GM12878 (cell line): ENCODE measurements around the gene SDCCAG8. TPM values are rescaled to one million over a fixed set of nuclear protein-coding genes. Genes with fewer than 3 reads are reported as not detected.

ENCODE experiments used
- ATAC-seq: fragments of 200-7000 bp; cut with Tn5 transposase; 3 replicates; pipeline ENCODE4 v1.9.1; 2020; ENCODE audit warnings: mild to moderate bottlenecking, moderate library complexity
- BruUV-seq: library from RNA; stranded (reverse); fragments of 400-500 nt; replicated peaks from 2 replicates; lab custom pipeline; 2021; lab: Mats Ljungman, UMichigan
- CTCF ChIA-PET: fragments of 300-600 bp; sonication (Branson Sonifier 250); formaldehyde crosslinking; extraction: SDS; loops from one replicate; lab custom pipeline; 2021; ENCODE audit warnings: inconsistent platforms; lab: Yijun Ruan, JAX
- POLR2A ChIA-PET: fragments of 350-600 bp; formaldehyde crosslinking; extraction: SDS; loops from one replicate; lab custom pipeline; 2021; ENCODE audit warnings: inconsistent platforms; lab: Charles Lee
- RAD21 ChIA-PET: fragments of 300-600 bp; sonication (Branson Sonifier 250); formaldehyde crosslinking; loops from one replicate; lab custom pipeline; 2023; ENCODE audit warnings: antibody characterized with exemption; ENCODE audit not compliant: unreplicated experiment; lab: Charles Lee
- SMC1A ChIA-PET: fragments of 300-600 bp; sonication (Branson Sonifier 250); formaldehyde crosslinking; loops from one replicate; lab custom pipeline; 2023; ENCODE audit not compliant: unreplicated experiment, uncharacterized antibody; lab: Charles Lee
- DNase-seq: peaks from one replicate; pipeline ENCODE4 v3.0.0-alpha.2; 2011; ENCODE audit warnings: low read depth, low spot score
- FAIRE-seq: peaks from 3 replicates; lab custom pipeline; 2011; peaks lifted over from hg19 to GRCh38; lab: Jason Lieb, UNC
- H2AFZ ChIP-seq: 2 replicates; pipeline ENCODE4 v1.6.0; 2011; ENCODE audit warnings: low read depth, low read length, control low read depth; ENCODE audit not compliant: control insufficient read depth
- H3K27ac ChIP-seq: 2 replicates; pipeline ENCODE4 v1.5.1; 2011; ENCODE audit warnings: control low read depth; ENCODE audit not compliant: control insufficient read depth, insufficient read depth
- H3K27me3 ChIP-seq, 2 experiments: replicated peaks in 1 of 2; 2 replicates each; pipeline versions ENCODE4 v1.6.0 to v1.6.1; 2011; ENCODE audit warnings: low read length in 1 of 2; ENCODE audit not compliant: control insufficient read depth in 2 of 2, insufficient read depth in 2 of 2
- H3K36me3 ChIP-seq, 2 experiments: 2 replicates each; pipeline ENCODE4 v1.5.1; 2011; ENCODE audit warnings: low read length in 1 of 2; ENCODE audit not compliant: control insufficient read depth in 2 of 2, insufficient read depth in 2 of 2
- H3K4me1 ChIP-seq: 2 replicates; pipeline ENCODE4 v1.6.1; 2011; ENCODE audit warnings: mild to moderate bottlenecking, low read length, moderate library complexity, mixed read lengths; ENCODE audit not compliant: control insufficient read depth, insufficient read depth
- H3K4me2 ChIP-seq: 2 replicates; pipeline ENCODE4 v1.6.0; 2011; ENCODE audit warnings: control low read depth; ENCODE audit not compliant: control insufficient read depth, insufficient read depth
- H3K4me3 ChIP-seq: fragments of 200-600 bp; sonication (generic); 2 replicates; pipeline ENCODE4 v1.5.1; 2016
- H3K79me2 ChIP-seq: 2 replicates; pipeline ENCODE4 v1.6.0; 2011; ENCODE audit warnings: low read length; ENCODE audit not compliant: control insufficient read depth, insufficient read depth
- H3K9ac ChIP-seq: 2 replicates; pipeline ENCODE4 v1.8.0; 2011; ENCODE audit warnings: low read length, control low read depth, mixed read lengths; ENCODE audit not compliant: control insufficient read depth, insufficient read depth
- H3K9me3 ChIP-seq: replicated peaks from 3 replicates; pipeline ENCODE4 v1.5.1; 2011; ENCODE audit warnings: mild to moderate bottlenecking, low read length; ENCODE audit not compliant: control insufficient read depth, insufficient read depth
- H4K20me1 ChIP-seq: 2 replicates; pipeline ENCODE4 v1.6.0; 2011; ENCODE audit not compliant: control insufficient read depth, insufficient read depth
- HSF1 ChIP-seq: fragments of 150-350 bp; IDR thresholded peaks from 2 replicates; pipeline ENCODE4 v1.6.1; 2014; ENCODE audit warnings: mild to moderate bottlenecking, low read depth, low read length
- IRF3 ChIP-seq: fragments of 450-650 bp; IDR thresholded peaks from 2 replicates; pipeline ENCODE4 v1.6.1; 2014; ENCODE audit warnings: mild to moderate bottlenecking
- KLF5 ChIP-seq: fragments of 450-650 bp; IDR thresholded peaks from 2 replicates; pipeline ENCODE4 v1.6.1; 2014; ENCODE audit warnings: mild to moderate bottlenecking; ENCODE audit not compliant: partially characterized antibody
- MAX ChIP-seq: IDR thresholded peaks from 2 replicates; pipeline ENCODE4 v1.6.1; 2012; ENCODE audit warnings: low read depth, low read length, improper control_type of control experiment
- NKRF ChIP-seq: fragments of 450-650 bp; conservative IDR thresholded peaks from 2 replicates; pipeline ENCODE4 v1.6.1; 2017; ENCODE audit warnings: mild to moderate bottlenecking, moderate library complexity
- PBX3 ChIP-seq: IDR thresholded peaks from 2 replicates; pipeline ENCODE4 v1.6.1; 2011; ENCODE audit warnings: mild to moderate bottlenecking, low read depth, low read length, moderate library complexity; ENCODE audit not compliant: insufficient replicate concordance
- SUZ12 ChIP-seq: fragments of 200-600 bp; sonication (generic); IDR thresholded peaks from one replicate; pipeline ENCODE4 v1.6.1; 2018; ENCODE audit warnings: antibody characterized with exemption, mild to moderate bottlenecking; ENCODE audit not compliant: unreplicated experiment
- ZBTB33 ChIP-seq: fragments of 450-650 bp; IDR thresholded peaks from 2 replicates; pipeline ENCODE4 v1.6.1; 2017; ENCODE audit warnings: mild to moderate bottlenecking
- ZNF592 ChIP-seq: fragments of 450-650 bp; IDR thresholded peaks from 2 replicates; pipeline ENCODE4 v1.6.1; 2017; ENCODE audit warnings: mild to moderate bottlenecking, moderate library complexity
- WGBS: methylation state at CpG from one replicate; pipeline ENCODE4 v1.1.6; 2016; ENCODE audit warnings: low lambda C conversion rate; ENCODE audit not compliant: insufficient replicate concordance, insufficient coverage; ENCODE audit errors: missing lambda C conversion rate; 5-methylcytosine and 5-hydroxymethylcytosine counted together
- in situ Hi-C: fragments of 300-500 bp; cut with MboI; formaldehyde crosslinking; loops from 9 replicates; pipeline ENCODE4 v1.14.3; 2018; ENCODE audit warnings: mixed read lengths
- intact Hi-C: fragments of 100-400 bp; cut with micrococcal nuclease; formaldehyde crosslinking; loops from one replicate; pipeline ENCODE4 v1.14.2; 2022; ENCODE audit not compliant: unreplicated experiment
- polyA plus RNA-seq, 11 experiments: library from polyadenylated mRNA; depleted of rRNA in 4 of 11; unstranded in 6 of 11; stranded (reverse) in 5 of 11; fragments of >200 nt; fragmentation: Nextera tagmentation in 4 of 11; fragmentation: Illumina TruSeq in 1 of 11; extraction: Ambion mirVana in 4 of 11; extraction: Trizol in 1 of 11; gene quantifications; 1 replicate in 1 of 11; 2 replicates in 10 of 11; pipeline versions ENCODE4 v1.2.1 to v1.2.3, GENCODE V29; 2011 to 2016; ENCODE audit warnings: inconsistent platforms in 2 of 11, missing spikeins in 2 of 11, low read depth in 1 of 11
- total RNA-seq, 4 experiments: library from RNA; depleted of rRNA in 3 of 4; stranded (reverse); fragments of >200 nt in 3 of 4; fragmentation: Illumina TruSeq in 1 of 4; extraction: Trizol in 1 of 4; gene quantifications; 2 replicates each; pipeline versions ENCODE4 v1.2.1 to v1.2.3, GENCODE V29; 2013 to 2021

The SDCCAG8 gene
- total and polyA plus RNA-seq, 10 of the 15 experiments (the other 5 are each of a cell fraction or from before 2014, with no cell fraction given) = 15.0 to 25.6 (median 20.6) TPM

GRCh38 chr1:243481101-243481500 lies 225.3 kb downstream of the SDCCAG8 start:
- H3K27me3 ChIP-seq = no peaks in the 10 kb centered on the region; a peak in 2 of 4 replicates
- H2AFZ ChIP-seq = no peak overlapping the region
- intact Hi-C loops = no loop called here
- ChIA-PET SMC1A (no interaction called here), CTCF (no interaction called here), RAD21 (no interaction called here), POLR2A (interaction anchor here (0.6 kb wide), 1 partner anchor 621 kb away, joined by 3 read pairs; no protein-coding TSS in a partner anchor)
- no peaks in the 10 kb centered on the region for H4K20me1 ChIP-seq
- BruUV-seq = no TSS peak
- in situ Hi-C loops = no loop called here
- no peak for DNase-seq
- H3K9me3 ChIP-seq = no peaks in the 10 kb centered on the region
- no peaks in the 10 kb centered on the region for H3K36me3 ChIP-seq
- peaks cover 4% of the 10 kb centered on the region; the same call in 1 of the 2 replicates for H3K4me1 ChIP-seq
- no peak for ATAC-seq
- no peak overlapping the region for H3K4me3 ChIP-seq
- 97% methylated on average over 5 of the region's 5 CpGs for WGBS
- no peak overlapping the region for H3K9ac ChIP-seq
- H3K27ac ChIP-seq = no peak overlapping the region
- no peak for FAIRE-seq
- no peaks in the 10 kb centered on the region for H3K79me2 ChIP-seq
- H3K4me2 ChIP-seq = no peak overlapping the region
- TF ChIP-seq NKRF = no peak
- no peak for TF ChIP-seq MAX
- no peak for TF ChIP-seq IRF3
- TF ChIP-seq ZNF592 = no peak
- no peak for TF ChIP-seq HSF1
- TF ChIP-seq PBX3 = no peak
- no peak for TF ChIP-seq KLF5
- TF ChIP-seq ZBTB33 = no peak
- TF ChIP-seq SUZ12 = no peak
